Measurements from ENCODE around the gene BAZ1A.
"Not testable (repeated sequence)": the region's sequence is repeated elsewhere in the genome, so short reads cannot be mapped to it uniquely, and the experiment has no call there.

The BAZ1A gene

GRCh38 chr14:34857689-34858449, 17.3 kb downstream of the BAZ1A start:
- peak in 1 of 2 experiments; percentile 25 for DNase-seq

DNA sequence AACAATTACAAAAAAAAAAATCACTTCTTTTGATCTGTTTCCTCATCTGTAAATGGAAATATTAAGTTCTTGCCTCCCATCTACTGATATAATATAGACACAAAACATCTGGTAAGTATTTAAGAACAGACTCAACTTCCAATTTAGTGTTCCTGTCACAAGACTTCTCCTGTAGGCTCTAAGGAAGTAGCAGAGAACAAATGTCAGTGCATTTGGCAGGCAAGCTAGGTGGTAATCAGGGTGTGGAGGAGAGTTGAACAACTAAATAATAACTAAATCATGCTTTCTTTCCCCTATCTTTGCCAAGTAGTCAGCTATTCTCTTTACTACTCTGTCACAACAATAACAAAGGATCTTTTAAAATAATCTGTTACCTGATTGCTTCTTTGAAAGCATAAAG, 22.1 kb downstream of the BAZ1A start:
- no peak for DNase-seq

DNA sequence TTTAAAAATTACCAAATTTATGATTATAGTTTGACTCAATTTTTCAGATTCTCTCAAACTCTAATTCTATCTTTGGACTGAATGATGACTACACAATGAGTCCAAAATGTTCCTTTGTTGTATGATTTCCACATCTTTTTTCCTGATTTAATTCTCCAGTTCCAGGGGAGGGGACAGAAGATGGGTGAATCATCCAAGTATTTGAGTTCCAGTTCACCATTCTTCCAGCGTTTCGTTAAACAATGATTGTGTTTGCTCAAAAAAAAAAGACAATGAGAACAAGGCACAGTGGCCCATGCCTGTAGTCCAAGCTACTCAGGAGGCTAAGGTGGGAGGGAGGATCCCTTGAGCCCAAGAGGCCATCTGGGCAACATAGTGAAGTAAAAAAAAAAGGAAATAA, 23.8 kb downstream of the BAZ1A start:
- DNase-seq: no peak

DNA sequence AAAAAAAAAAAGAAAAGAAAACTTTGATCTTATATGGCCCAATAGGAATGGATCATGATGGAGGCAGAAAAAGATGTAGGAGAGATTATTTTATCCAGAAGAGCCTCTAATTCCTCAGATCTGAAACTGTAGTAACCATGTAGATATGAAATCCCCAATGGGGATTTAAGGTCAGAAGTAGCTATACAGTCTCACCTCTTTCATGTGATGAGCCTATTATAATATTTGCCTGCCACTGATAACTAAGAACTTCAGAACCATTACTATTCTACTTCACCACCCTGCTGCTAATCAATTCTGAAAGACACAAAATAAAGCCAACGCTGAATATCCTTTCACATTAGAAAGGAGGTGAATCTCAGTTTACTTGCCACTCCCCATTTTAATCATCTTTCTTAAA, 29.3 kb downstream of the BAZ1A start:
- DNase-seq: no peak

GRCh38 chr14:34843011-34843554, 32.1 kb downstream of the BAZ1A start:
- DNase-seq: peak; percentile 52 to 57

GRCh38 chr14:34837801-34838322, 37.3 kb downstream of the BAZ1A start:
- DNase-seq: no peak

- no peak for DNase-seq
Observed at GRCh38 chr14:34835312-34835711, 39.8 kb downstream of the BAZ1A start.

GRCh38 chr14:34833549-34834523, 41.3 kb downstream of the BAZ1A start:
- peak; percentile 87 to 89 for DNase-seq

- no peak for DNase-seq
Observed at GRCh38 chr14:34826661-34827060, 48.5 kb downstream of the BAZ1A start.

DNA sequence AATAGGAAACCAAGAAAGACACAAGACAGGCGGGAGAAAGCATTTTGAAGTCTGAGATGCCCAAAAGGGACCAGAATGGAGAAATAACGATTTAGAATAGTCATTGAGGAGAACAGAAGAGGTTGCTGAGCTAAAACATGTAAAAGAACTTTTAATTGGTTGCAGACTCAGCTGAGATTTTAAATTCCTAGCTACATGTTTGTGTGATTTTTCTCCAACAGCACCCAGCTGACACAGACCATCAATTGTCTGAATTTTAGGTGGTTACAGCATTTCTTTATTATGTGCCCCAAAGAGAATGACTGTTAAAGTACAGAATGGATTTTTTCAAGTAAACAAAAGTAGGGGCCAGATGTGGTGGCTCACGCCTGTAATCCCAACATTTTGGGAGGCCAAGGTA, 50.3 kb downstream of the BAZ1A start:
- DNase-seq: no peak

DNA sequence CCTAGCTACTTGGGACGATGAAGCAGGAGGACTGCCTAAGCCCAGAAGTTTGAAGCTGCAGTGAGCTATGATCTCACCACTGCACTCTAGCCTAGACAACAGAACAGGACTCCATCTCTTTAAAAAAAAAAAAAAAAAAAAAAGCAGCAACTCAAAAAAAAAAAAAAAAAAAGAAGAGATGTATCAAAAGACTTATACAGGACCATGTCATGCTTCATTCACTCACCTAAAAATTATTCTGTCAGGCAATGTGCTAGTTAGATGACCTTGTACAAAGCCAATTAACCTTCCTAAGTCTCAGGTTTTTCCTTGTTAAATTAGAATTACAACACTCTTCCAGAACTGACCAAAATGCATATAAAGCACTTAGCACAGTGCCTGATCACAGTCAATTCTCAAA, 50.9 kb downstream of the BAZ1A start:
- DNase-seq: no peak

GRCh38 chr14:34817768-34818167, 57.4 kb downstream of the BAZ1A start:
- no peak for DNase-seq

GRCh38 chr14:34810028-34810427, 65.1 kb downstream of the BAZ1A start:
- DNase-seq: no peak

GRCh38 chr14:34806257-34806656, 68.9 kb downstream of the BAZ1A start:
- DNase-seq: no peak

DNA sequence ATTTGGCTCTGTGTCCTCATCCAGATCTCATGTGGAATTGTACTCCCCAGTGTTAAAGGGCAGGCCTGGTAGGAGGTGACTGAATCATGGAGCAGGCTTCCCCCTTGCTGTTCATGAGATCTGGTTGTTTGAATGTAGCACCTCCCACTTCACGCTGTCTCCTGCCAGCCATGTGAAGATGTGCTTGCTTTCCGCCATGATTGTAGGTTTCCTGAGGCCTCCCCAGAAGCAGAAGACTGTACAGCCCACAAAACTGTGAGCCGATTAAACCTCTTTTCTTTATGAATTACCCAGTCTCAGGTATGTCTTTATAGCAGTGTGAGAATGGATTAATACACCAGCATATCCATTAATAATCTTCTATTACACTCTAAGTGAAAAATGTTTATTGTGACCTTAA, 70.2 kb downstream of the BAZ1A start:
- no peak for DNase-seq

DNA sequence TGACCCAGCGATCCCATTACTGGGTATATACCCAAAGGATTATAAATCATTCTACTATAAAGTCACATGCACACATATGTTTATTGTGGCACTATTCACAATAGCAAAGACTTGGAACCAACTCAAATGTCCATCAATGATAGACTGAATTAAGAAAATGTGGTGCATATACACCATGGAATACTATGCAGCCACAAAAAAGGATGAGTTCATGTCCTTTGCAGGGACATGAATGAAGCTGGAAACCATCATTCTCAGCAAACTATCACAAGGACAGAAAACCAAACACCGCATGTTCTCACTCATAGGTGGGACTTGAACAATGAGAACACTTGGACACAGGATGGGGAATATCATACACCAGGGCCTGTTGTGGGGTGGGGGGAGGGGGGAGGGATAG, 76.3 kb downstream of the BAZ1A start:
- DNase-seq: not testable (repeated sequence)

GRCh38 chr14:34797747-34798583, 77.2 kb downstream of the BAZ1A start:
- DNase-seq: no peak

- DNase-seq: no peak
Observed at GRCh38 chr14:34796902-34797301, 78.3 kb downstream of the BAZ1A start.

GRCh38 chr14:34794941-34795340, 80.2 kb downstream of the BAZ1A start:
- DNase-seq: no peak

GRCh38 chr14:34794217-34794616, 80.9 kb downstream of the BAZ1A start:
- DNase-seq: no peak

DNA sequence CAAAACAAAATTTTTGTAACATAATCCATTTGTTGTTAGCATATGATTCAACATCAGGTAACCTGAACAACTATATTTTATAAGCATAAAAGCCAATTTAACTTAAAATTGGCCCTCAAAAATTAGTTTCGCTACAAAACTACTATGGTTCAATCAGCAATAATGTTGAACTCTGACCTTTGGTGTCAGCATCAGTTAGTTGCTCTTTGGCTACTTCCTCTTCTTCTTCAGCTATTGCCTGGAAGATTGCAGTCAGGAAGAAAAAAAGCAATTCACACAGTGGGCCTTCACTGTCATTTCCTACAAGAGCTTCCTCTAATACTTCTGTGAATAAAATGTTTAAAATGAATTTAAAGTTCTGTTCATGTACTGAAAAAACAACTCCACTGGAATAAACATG, 82.6 kb downstream of the BAZ1A start:
- peak; percentile 57 to 71 for DNase-seq

GRCh38 chr14:34785223-34786006, 89.7 kb downstream of the BAZ1A start:
- DNase-seq: no peak

Measured in AML-193 (cell line).